ENCODE results near the gene FAR2.

DNA sequence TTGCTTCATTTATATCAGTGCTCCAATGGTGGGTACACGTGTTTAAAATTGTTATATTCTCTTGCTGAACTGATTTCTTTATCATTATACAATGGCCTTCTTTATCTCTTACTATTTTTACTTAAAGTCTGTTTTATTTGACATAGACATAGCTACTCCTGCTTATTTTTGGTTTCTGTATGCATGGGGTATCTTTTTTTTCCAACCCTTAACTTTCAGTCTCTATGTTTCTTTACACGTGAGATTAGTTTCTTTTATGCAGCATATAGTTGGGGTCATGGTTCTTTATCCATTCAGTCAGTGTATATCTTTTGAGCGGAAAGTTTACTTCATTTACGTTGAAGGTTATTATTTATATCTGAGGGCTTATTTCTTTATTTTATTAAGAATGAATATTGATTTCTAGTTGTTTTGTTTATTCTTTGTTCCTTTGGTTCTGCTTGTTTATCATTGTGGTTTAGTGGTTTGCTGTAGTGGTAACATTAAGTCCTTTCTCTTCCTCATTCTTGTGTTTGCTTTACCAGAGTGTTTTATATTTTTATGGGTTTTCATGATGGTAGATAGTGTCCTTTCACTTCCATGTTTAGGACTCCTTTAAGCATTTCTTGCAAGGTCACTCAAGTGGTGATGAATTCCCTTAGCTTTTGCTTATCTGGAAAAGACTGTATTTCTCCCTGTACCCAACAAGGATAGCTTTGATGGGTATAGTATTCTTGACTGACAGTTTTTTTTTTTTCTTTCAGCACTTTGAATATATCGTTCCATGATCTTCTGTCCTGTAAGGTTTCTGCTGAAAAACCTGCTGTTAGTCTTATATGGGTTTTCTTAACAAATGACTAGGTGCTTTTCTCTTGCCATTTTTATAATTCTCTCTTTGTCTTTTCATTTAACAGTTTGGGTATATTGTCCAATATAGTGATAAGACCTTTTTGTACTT, 38.3 kb upstream of the FAR2 start:
- TF ChIP-seq CTCF (tag by site-specific recombination; IDR thresholded peaks at IDR 0.05) (no peak), ZNF223 (tag by site-specific recombination; IDR thresholded peaks at IDR 0.05) (no peak), ZNF37A (tag by site-specific recombination; IDR thresholded peaks at IDR 0.05) (no peak), KLF9 (tag by site-specific recombination; IDR thresholded peaks at IDR 0.05; ENCODE audit: low read depth) (no peak), ZNF404 (tag by site-specific recombination; IDR thresholded peaks at IDR 0.05) (no peak), ZNF707 (tag by site-specific recombination; IDR thresholded peaks at IDR 0.05) (no peak), ZBTB48 (tag by site-specific recombination; IDR thresholded peaks at IDR 0.05) (no peak), ZBTB1 (tag by site-specific recombination; IDR thresholded peaks at IDR 0.05) (no peak), ZNF544 (tag by site-specific recombination; IDR thresholded peaks at IDR 0.05) (no peak), ZNF530 (tag by site-specific recombination; IDR thresholded peaks at IDR 0.05; ENCODE audit: low read depth) (no peak), HOXC10 (CRISPR knock-in tag; IDR thresholded peaks at IDR 0.05) (no peak), ZNF571 (tag by site-specific recombination; IDR thresholded peaks at IDR 0.05) (no peak), ZNF202 (tag by site-specific recombination; IDR thresholded peaks at IDR 0.05; ENCODE audit: borderline replicate concordance) (no peak)
- TF ChIP-seq, protein P1, sequence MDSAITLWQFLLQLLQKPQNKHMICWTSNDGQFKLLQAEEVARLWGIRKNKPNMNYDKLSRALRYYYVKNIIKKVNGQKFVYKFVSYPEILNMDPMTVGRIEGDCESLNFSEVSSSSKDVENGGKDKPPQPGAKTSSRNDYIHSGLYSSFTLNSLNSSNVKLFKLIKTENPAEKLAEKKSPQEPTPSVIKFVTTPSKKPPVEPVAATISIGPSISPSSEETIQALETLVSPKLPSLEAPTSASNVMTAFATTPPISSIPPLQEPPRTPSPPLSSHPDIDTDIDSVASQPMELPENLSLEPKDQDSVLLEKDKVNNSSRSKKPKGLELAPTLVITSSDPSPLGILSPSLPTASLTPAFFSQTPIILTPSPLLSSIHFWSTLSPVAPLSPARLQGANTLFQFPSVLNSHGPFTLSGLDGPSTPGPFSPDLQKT (IDR thresholded peaks at IDR 0.05; ENCODE audit: borderline replicate concordance, low read depth, low read length) = no peak
